SJCRH30 (cell line): ENCODE results near the gene STRA6. TPM values are rescaled to one million over a fixed set of nuclear protein-coding genes. Genes with fewer than 3 reads are reported as not detected.

Experiments
- DNase-seq, 2 experiments: peaks; one replicate each; pipeline ENCODE4 v3.0.0-alpha.2; 2015 to 2020
- H3K27ac ChIP-seq: fragments of 250-450 bp; sonication (Bioruptor Pico); 2 replicates; pipeline ENCODE4 v1.5.1; 2020; ENCODE audit warnings: mild to moderate bottlenecking, moderate library complexity
- H3K27me3 ChIP-seq: fragments of 250-450 bp; sonication (Bioruptor Pico); 2 replicates; pipeline ENCODE4 v1.5.1; 2020; ENCODE audit warnings: mild to moderate bottlenecking, moderate library complexity
- H3K36me3 ChIP-seq: fragments of 250-450 bp; sonication (Bioruptor Pico); 2 replicates; pipeline ENCODE4 v1.5.1; 2020; ENCODE audit warnings: mild to moderate bottlenecking, moderate library complexity
- H3K4me1 ChIP-seq: fragments of 250-450 bp; sonication (Bioruptor Pico); 2 replicates; pipeline ENCODE4 v1.5.1; 2020; ENCODE audit warnings: mild to moderate bottlenecking, moderate library complexity
- H3K4me3 ChIP-seq: fragments of 250-450 bp; sonication (Bioruptor Pico); 2 replicates; pipeline ENCODE4 v1.5.1; 2020; ENCODE audit warnings: mild to moderate bottlenecking, moderate library complexity
- H3K9me3 ChIP-seq: fragments of 250-450 bp; sonication (Bioruptor Pico); replicated peaks from 2 replicates; pipeline ENCODE4 v1.5.1; 2020; ENCODE audit warnings: mild to moderate bottlenecking, moderate library complexity
- total RNA-seq: library from RNA; depleted of rRNA; stranded (reverse); fragments of >200 nt; shearing (Covaris generic); gene quantifications from 2 replicates; pipeline ENCODE4 v1.2.3, GENCODE V29; 2014

Gene STRA6
- total RNA-seq, 1 experiment from 2014 or later: 94.4 TPM

DNA sequence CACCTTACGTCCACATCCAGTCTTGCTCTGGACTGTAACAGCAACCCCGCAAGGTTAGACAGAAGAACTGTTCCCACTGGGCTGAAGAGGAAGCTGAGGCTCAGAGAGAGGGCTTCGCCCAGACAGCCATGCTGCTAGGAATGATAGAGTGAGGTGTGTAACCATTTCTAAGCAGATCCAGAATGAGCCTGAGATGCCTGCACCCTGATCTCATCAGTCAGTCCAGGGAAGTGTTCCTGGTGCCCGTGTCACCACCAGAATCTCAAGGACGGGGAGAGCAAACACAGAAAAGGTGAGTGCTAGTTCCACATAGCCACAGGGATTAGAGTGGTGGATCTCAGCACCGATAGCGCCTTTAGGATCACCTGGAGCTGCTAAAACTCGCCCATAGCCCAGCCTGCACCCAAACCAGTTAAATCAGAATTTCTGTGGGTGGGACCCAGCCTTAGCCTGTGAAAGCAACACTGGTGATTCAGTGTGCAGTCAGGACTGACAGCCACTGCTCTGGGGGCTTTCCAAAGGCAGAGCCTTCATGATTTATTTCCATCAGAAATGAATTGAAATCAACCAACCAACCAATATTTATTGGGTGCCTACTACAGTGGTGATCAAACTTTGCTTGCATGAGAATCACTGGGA is 16.8 kb downstream of the STRA6 start:
- Histone ChIP-seq H3K9me3 (no peaks in the 10 kb centered on the region), H3K36me3 (no peaks in the 10 kb centered on the region; the same call in 1 of the 2 replicates), H3K27ac (no peak overlapping the region), H3K4me1 (no peaks in the 10 kb centered on the region), H3K4me3 (no peak overlapping the region), H3K27me3 (no peaks in the 10 kb centered on the region)
- DNase-seq: no peak

DNA sequence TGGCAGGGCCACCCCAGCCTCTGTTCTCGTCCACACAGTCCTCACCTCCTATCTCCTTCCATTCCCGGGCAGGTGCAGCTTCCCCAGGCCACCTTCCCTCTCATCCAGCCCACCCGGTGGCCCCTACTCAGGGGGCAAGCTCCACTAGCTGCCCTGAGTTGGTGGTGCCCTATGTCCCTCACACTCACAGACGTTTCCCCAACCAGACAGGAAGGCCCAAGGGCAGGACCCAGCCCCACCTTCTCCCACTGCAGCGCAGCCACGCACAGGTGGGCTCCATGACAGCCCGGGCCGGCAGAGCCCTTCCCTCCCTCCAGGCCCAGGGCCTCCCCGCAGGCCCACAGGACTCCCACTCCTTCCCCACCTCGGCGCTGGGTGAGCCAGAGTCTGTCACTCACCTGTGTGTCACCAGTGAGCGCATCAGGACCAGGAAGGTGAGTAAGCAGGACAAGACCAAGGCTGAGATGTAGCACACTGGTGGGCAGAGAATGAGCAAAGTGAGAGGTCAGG is 17.9 kb downstream of the STRA6 start:
- H3K27ac ChIP-seq: no peak overlapping the region
- peaks cover 8% of the 10 kb centered on the region for H3K4me1 ChIP-seq
- H3K9me3 ChIP-seq: no peaks in the 10 kb centered on the region
- peaks cover 4% of the 10 kb centered on the region for H3K36me3 ChIP-seq
- DNase-seq: no peak
- no peaks in the 10 kb centered on the region for H3K27me3 ChIP-seq
- no peak overlapping the region for H3K4me3 ChIP-seq

DNA sequence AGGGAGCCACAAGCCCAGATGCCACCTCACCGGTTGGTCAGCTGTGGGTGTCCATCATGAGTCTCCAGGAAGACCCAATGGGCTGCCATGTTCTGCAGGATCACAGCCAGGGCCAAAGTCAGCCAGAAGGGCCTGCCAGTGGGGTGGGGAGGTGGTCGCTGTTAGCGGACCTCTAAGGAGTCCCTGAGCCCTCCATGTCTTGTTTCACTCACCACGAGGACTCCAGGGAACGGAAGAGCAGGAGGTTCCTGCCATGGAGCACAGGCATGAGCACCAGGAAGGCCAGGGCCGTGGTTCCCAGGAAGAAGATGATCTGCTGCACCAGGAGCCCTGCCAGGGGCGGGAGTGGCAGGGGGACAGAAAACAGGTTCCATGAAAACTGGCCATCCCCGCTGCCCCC is 20.5 kb downstream of the STRA6 start:
- no peak overlapping the region for H3K27ac ChIP-seq
- peaks cover 30% of the 10 kb centered on the region for H3K4me1 ChIP-seq
- no peaks in the 10 kb centered on the region for H3K9me3 ChIP-seq
- no peaks in the 10 kb centered on the region for H3K27me3 ChIP-seq
- H3K36me3 ChIP-seq: peaks cover 4% of the 10 kb centered on the region
- H3K4me3 ChIP-seq: no peak overlapping the region
- DNase-seq: no peak

GRCh38 chr15:74180881-74181602 is 21.5 kb downstream of the STRA6 start:
- Histone ChIP-seq H3K4me1 (peaks cover 41% of the 10 kb centered on the region), H3K27ac (no peak overlapping the region)

DNA sequence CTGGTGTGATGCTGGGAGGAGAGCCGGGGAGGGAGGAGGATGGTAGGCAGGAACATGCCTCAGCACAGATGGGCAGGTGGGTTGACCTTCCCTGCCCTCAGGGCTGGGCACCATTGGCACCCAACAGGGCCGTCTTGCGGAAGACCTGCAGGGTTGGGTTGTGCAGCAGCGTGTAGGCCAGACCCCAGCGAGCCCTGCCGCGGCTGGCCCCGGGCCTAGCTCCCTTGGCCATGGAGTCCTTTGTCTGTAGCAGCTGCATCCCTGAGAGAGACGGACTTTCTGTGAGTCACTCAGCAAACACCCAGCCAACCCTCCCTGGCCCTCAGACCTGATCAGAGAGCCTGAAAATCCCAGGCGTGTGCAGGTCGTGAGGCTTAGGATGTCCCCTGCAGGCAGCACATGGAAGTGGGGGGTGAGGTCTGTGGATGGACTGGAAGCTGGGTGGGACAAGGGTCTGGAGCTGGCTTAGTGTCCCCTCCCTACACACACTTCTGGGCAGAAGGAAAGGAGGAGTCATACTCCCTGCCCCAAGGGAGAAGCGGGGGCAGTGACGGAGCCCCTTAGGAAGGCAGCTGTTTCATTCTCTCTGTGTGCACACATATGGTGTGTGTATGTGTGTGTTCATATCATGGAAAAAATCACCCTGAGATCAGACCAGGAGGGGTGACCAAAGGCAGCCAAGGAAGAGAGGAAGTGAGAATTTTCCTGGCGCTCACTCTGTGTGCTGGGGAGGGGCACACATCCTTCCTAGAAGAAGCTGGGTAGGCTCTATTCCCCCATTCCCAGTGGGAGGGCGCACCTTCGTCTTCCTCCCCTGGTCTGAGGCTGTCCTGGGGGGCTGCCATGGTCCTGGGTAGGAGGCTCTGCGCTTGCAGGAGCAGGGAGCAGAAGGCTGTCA is 22.4 kb downstream of the STRA6 start:
- no peaks in the 10 kb centered on the region for H3K9me3 ChIP-seq
- H3K27ac ChIP-seq: no peak overlapping the region; the same call in 1 of the 2 replicates
- H3K4me1 ChIP-seq: peaks cover 42% of the 10 kb centered on the region
- no peaks in the 10 kb centered on the region for H3K27me3 ChIP-seq
- H3K4me3 ChIP-seq: no peak overlapping the region
- peaks cover 4% of the 10 kb centered on the region for H3K36me3 ChIP-seq
- DNase-seq: peak; percentile 28 to 29

More at GRCh38 chr15:74180881-74181602, 21.5 kb downstream of the STRA6 start:
- no peak overlapping the region for H3K4me3 ChIP-seq
- H3K36me3 ChIP-seq: peaks cover 4% of the 10 kb centered on the region
- no peak for DNase-seq
- no peaks in the 10 kb centered on the region for H3K9me3 ChIP-seq
- no peaks in the 10 kb centered on the region for H3K27me3 ChIP-seq

- H3K27me3 ChIP-seq: no peaks in the 10 kb centered on the region
- no peak overlapping the region; the same call in 1 of the 2 replicates for H3K27ac ChIP-seq
- H3K4me3 ChIP-seq: no peak overlapping the region
- peak; percentile 36 to 39 for DNase-seq
- peaks cover 4% of the 10 kb centered on the region for H3K36me3 ChIP-seq
- H3K4me1 ChIP-seq: peaks cover 48% of the 10 kb centered on the region
- no peaks in the 10 kb centered on the region for H3K9me3 ChIP-seq
Observed at GRCh38 chr15:74179101-74179841, 23.3 kb downstream of the STRA6 start.

DNA sequence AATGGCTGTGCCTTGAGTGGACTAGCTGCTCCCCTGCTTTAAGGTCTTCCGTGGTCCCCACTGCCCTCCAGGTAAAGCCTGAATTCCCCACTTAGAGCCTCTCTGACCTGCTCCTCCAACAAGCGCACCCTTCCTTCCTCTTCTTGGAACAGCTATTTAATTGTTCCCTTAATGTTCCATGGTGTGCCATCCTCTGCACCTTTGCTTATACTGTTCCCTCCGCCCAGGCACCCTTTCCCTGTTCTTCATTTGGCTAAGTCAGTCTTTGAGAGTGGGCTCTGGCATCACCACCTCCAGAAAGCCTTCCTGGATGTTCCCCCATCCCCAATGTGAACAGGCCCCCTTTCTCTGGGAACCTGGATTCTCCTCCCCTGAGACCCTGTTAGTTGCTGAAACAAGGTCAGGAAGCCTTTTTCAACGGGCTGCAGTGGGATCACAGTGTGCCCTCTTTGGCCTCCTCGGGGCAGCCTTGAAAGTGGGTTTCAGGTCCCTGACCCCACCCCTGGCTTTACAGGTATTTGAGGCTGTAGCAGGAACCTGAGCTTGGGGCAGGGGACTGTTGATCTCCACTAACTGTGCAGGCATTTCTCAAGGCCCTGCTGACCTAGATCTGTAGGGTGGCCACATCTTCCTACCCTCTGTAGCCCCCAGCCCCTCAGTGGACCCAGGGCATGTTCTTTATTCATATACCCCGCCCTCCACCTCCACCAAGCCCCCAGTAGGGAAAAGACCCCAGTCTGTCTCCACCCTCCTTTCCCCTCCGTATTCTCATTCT is 24.1 kb downstream of the STRA6 start:
- DNase-seq: no peak
- Histone ChIP-seq H3K27me3 (no peaks in the 10 kb centered on the region), H3K27ac (peak overlapping the region; percentile 7; the same call in 1 of the 2 replicates), H3K9me3 (no peaks in the 10 kb centered on the region), H3K4me1 (peaks cover 54% of the 10 kb centered on the region), H3K36me3 (peaks cover 4% of the 10 kb centered on the region), H3K4me3 (no peak overlapping the region)

- H3K9me3 ChIP-seq: no peaks in the 10 kb centered on the region
- no peak overlapping the region for H3K4me3 ChIP-seq
- peaks cover 64% of the 10 kb centered on the region for H3K4me1 ChIP-seq
- peaks cover 4% of the 10 kb centered on the region for H3K36me3 ChIP-seq
- peak overlapping the region; percentile 31 for H3K27ac ChIP-seq
- peak; percentile 83 to 85 for DNase-seq
- H3K27me3 ChIP-seq: no peaks in the 10 kb centered on the region
Observed at GRCh38 chr15:74176262-74177214, 26.0 kb downstream of the STRA6 start.

- DNase-seq: no peak
- Histone ChIP-seq H3K27ac (no peak overlapping the region), H3K9me3 (no peaks in the 10 kb centered on the region), H3K27me3 (no peaks in the 10 kb centered on the region), H3K4me3 (no peak overlapping the region), H3K4me1 (peaks cover 64% of the 10 kb centered on the region), H3K36me3 (peaks cover 4% of the 10 kb centered on the region; the same call in 1 of the 2 replicates)
Observed at GRCh38 chr15:74175271-74176191, 27.1 kb downstream of the STRA6 start.

- H3K27ac ChIP-seq: no peak overlapping the region
- H3K36me3 ChIP-seq: no peaks in the 10 kb centered on the region
- DNase-seq: no peak
- H3K9me3 ChIP-seq: no peaks in the 10 kb centered on the region
- no peak overlapping the region for H3K4me3 ChIP-seq
- no peaks in the 10 kb centered on the region for H3K27me3 ChIP-seq
- peaks cover 62% of the 10 kb centered on the region for H3K4me1 ChIP-seq
Observed at GRCh38 chr15:74174958-74175253, 27.7 kb downstream of the STRA6 start.

DNA sequence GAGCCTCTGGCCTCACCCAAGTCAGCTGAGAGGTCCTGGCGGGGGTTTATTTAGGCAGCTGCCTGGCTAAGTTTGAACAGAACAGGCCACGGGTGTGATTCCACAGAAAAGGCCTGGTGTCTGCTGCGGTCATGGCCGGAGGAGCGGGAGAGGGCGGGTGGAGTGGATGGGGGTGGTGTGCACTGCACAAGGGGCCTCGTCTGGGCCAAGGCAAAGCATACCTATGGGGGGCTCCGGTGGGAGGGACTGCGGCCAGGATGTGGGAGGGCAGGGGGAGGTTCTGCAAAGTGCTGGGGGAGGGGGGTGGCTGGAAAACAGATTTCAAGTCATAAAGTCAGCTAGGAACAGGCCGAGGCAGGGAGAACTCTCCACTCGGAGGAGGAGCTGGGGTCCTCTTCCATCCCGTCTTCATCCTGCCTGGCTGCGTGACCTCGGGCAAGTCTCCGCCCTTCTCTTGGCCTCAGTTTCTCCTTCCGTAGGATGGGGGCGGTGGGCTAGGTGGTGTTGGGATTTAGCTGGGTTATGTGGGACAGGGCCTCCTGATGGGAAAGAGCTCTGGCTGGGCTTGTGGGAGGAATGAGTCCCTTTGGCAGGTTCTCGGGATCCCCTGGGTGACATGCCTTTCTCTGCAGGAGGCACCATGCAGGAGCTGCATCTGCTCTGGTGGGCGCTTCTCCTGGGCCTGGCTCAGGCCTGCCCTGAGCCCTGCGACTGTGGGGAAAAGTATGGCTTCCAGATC is 28.2 kb downstream of the STRA6 start:
- Histone ChIP-seq H3K27ac (peak overlapping the region; percentile 73), H3K9me3 (no peaks in the 10 kb centered on the region), H3K4me1 (peaks cover 57% of the 10 kb centered on the region), H3K4me3 (peak overlapping the region; percentile 49), H3K27me3 (no peaks in the 10 kb centered on the region), H3K36me3 (no peaks in the 10 kb centered on the region)
- peak; percentile 90 to 91 for DNase-seq
